Neural crest cell (in vitro differentiated cells): ENCODE results near the gene MNT. TPM values are rescaled to one million over a fixed set of nuclear protein-coding genes. Genes with fewer than 3 reads are reported as not detected.
"Not testable (repeated sequence)": the region's sequence is repeated elsewhere in the genome, so short reads cannot be mapped to it uniquely, and the experiment has no call there.

ENCODE experiments used
- DNase-seq: peaks from one replicate; pipeline ENCODE4 v3.0.0; 2021; ENCODE audit warnings: low read depth, mixed read lengths, low spot score
- H3K27ac Mint-ChIP-seq: one replicate; pipeline ENCODE4 v1.8.0; 2021; ENCODE audit warnings: mild to moderate bottlenecking, mixed read lengths; ENCODE audit not compliant: unreplicated experiment
- H3K27me3 Mint-ChIP-seq: 2 replicates; pipeline ENCODE4 v1.8.0; 2021; ENCODE audit warnings: low read depth, mild to moderate bottlenecking, mixed read lengths
- H3K36me3 Mint-ChIP-seq: 2 replicates; pipeline ENCODE4 v1.8.0; 2021; ENCODE audit warnings: low read depth, mild to moderate bottlenecking, mixed read lengths
- H3K4me1 Mint-ChIP-seq: 2 replicates; pipeline ENCODE4 v1.8.0; 2021; ENCODE audit warnings: mixed read lengths
- H3K4me3 Mint-ChIP-seq: one replicate; pipeline ENCODE4 v1.8.0; 2021; ENCODE audit warnings: mild to moderate bottlenecking, mixed read lengths
- H3K9me3 Mint-ChIP-seq: 2 replicates; pipeline ENCODE4 v1.8.0; 2021; ENCODE audit warnings: mixed read lengths
- total RNA-seq: library from RNA; stranded (reverse); gene quantifications from 2 replicates; pipeline ENCODE4 v1.2.1, GENCODE V29; 2021
- TF ChIP-seq, protein P1 (sequence below): fragments of 200-600 bp; sonication (generic); conservative IDR thresholded peaks from 2 replicates; pipeline ENCODE4 v1.5.0; 2021; ENCODE audit warnings: antibody characterized with exemption, mild to moderate bottlenecking

MNT gene
- total RNA-seq, 1 donor from 2014 or later = 26.9 TPM

DNA sequence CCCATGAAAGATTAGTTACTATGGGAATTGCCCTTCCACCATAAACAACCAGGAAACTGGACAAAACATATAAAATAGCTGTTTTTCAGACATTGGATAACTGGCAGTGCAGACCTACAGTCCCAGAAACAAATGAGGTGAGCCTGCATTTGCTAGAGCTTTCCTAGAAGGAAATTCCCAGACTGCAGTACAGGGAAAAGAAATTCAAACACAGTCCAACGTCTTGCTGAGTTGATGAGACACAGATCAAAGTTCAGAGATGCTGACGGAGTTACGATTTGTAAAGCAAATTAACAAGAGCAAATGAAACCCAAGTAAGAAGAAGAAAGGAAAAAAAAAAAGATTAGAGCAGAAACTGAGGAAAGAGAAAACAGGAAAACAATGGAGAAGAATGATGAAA is 41.3 kb upstream of the MNT start:
- H3K27me3 Mint-ChIP-seq = no peaks in the 10 kb centered on the region
- H3K9me3 Mint-ChIP-seq = peaks cover 4% of the 10 kb centered on the region
- no peak overlapping the region for H3K4me3 Mint-ChIP-seq
- peaks cover 6% of the 10 kb centered on the region for H3K4me1 Mint-ChIP-seq
- DNase-seq = no peak
- no peak overlapping the region for H3K27ac Mint-ChIP-seq
- TF ChIP-seq, protein P1, sequence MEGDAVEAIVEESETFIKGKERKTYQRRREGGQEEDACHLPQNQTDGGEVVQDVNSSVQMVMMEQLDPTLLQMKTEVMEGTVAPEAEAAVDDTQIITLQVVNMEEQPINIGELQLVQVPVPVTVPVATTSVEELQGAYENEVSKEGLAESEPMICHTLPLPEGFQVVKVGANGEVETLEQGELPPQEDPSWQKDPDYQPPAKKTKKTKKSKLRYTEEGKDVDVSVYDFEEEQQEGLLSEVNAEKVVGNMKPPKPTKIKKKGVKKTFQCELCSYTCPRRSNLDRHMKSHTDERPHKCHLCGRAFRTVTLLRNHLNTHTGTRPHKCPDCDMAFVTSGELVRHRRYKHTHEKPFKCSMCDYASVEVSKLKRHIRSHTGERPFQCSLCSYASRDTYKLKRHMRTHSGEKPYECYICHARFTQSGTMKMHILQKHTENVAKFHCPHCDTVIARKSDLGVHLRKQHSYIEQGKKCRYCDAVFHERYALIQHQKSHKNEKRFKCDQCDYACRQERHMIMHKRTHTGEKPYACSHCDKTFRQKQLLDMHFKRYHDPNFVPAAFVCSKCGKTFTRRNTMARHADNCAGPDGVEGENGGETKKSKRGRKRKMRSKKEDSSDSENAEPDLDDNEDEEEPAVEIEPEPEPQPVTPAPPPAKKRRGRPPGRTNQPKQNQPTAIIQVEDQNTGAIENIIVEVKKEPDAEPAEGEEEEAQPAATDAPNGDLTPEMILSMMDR = no peak
- H3K36me3 Mint-ChIP-seq = peaks cover 19% of the 10 kb centered on the region

DNA sequence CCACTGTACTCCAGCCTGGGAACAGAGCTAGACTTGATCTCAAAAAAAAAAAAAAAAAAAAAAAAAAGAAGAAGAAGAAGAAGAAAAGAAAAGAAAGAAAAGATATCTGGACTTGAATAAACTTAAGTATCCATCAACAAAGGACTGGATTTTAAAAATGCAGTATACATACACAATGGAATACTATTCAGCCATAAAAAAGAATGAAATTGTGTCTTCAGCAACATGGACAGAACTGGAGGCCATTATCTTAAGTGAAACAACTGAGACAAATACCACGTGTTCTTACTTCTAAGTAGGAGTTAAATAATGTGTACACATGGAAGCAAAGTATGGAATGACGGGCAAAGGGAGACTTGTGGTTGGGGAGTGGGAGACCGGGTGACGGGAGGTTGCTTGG is 40.1 kb upstream of the MNT start:
- peaks cover 1% of the 10 kb centered on the region for H3K9me3 Mint-ChIP-seq
- H3K4me3 Mint-ChIP-seq = no peak overlapping the region
- TF ChIP-seq, protein P1 = no peak
- H3K27ac Mint-ChIP-seq = no peak overlapping the region
- H3K27me3 Mint-ChIP-seq = no peaks in the 10 kb centered on the region
- H3K36me3 Mint-ChIP-seq = peaks cover 22% of the 10 kb centered on the region
- peaks cover 15% of the 10 kb centered on the region for H3K4me1 Mint-ChIP-seq
- no peak for DNase-seq

DNA sequence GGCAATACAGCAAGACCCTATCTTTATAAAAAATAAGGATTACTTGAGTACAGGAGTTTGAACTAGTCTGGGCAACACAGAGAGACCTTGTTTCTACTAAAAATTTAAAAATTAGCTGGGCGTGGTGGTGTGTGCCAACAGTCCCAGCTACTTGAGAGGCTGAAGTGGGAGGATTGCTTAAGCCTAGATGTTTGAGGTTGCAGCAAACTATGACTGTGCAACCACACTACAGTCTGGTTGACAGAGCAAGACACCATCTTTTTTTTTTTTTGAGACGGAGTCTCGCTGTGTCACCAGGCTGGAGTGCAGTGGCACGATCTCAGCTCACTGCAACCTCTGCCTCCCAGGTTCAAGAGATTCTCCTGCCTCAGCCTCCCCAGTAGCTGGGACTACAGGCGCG is 39.1 kb upstream of the MNT start:
- DNase-seq, H3K4me3 Mint-ChIP-seq, H3K27ac Mint-ChIP-seq, H3K9me3 Mint-ChIP-seq, H3K27me3 Mint-ChIP-seq: not testable (repeated sequence)
- Mint-ChIP-seq H3K4me1 (peaks cover 25% of the 10 kb centered on the region), H3K36me3 (peaks cover 15% of the 10 kb centered on the region)

DNA sequence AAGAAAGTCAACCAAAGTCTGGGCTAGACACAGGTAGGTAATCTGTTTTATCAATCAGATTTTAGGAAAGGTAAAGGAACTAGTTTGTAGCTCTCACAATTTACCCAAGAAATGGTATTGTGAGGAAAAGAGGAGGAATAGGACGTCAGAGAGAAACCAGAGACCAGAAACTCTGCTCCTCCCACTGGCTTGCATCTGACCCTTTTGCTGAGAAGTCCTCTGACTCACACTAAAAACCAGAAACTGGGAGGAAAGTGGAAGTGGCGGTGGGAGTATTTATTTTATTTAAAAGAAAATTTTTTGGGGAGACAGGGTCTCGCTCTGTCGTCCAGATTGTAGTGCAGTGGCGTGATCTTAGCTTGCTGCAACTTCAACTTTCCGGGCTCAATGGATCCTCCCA is 38.0 kb upstream of the MNT start:
- Mint-ChIP-seq H3K36me3 (peaks cover 15% of the 10 kb centered on the region), H3K4me3 (no peak overlapping the region), H3K27me3 (no peaks in the 10 kb centered on the region), H3K9me3 (no peaks in the 10 kb centered on the region), H3K4me1 (peaks cover 36% of the 10 kb centered on the region), H3K27ac (no peak overlapping the region)
- DNase-seq = no peak
- TF ChIP-seq, protein P1 = no peak

DNA sequence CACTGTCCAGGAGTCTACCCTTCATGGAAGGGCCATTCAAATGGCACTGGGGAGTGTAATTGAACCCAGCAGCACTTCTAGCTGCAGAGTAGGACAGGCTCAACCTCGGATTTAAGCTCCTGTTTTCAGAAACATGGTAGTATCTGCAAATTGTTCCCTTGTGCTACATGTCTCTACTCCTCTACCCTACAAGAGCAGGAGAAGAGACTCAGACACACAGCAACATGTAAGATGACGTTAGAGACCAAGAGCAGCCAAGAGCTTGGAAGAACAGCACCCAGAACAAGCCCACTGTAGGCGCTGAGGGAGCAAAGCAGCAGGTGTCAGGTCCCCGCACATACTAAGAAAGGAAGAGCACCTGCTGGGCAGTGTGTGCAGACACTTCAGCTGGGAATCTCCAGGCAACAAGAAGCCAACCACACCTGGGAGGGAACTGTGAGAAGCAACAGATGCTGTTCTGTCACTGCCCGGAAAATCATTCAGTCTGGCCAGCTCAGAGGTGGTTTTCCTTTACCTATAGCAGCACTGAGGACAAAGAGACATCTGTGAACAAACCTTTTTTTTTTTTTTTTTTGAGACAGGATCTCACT is 35.6 kb upstream of the MNT start:
- TF ChIP-seq, protein P1 = no peak
- H3K9me3 Mint-ChIP-seq = no peaks in the 10 kb centered on the region
- no peak for DNase-seq
- peak overlapping the region; percentile 98 for H3K27ac Mint-ChIP-seq
- H3K36me3 Mint-ChIP-seq = peaks cover 18% of the 10 kb centered on the region
- peaks cover 51% of the 10 kb centered on the region for H3K4me1 Mint-ChIP-seq
- H3K4me3 Mint-ChIP-seq = peak overlapping the region; percentile 79
- no peaks in the 10 kb centered on the region for H3K27me3 Mint-ChIP-seq

DNA sequence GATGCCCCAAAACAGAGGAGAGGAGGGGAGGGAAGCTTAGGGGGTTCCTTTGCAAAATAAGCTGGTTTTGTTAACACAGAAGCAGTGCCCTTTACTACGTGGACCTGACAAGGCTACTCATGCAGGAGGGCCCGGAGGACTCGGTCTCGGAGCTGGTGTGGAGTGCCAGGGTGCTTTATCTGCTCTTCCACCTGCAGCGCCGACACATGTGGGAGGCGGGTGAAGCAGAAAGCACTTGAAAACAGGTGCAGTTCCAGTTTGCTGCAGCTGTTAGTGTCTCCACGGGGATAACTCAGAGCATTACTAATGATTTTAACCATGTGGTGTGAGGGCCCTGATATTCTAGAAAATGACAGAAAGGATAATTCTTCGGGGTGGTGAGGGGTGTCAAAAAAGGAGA is 35.0 kb upstream of the MNT start:
- Mint-ChIP-seq H3K27ac (peak overlapping the region; percentile 98), H3K36me3 (peaks cover 13% of the 10 kb centered on the region), H3K9me3 (no peaks in the 10 kb centered on the region), H3K4me3 (peak overlapping the region; percentile 79), H3K27me3 (no peaks in the 10 kb centered on the region), H3K4me1 (peaks cover 46% of the 10 kb centered on the region)
- DNase-seq = no peak
- TF ChIP-seq, protein P1 = no peak
